SK-N-MC (cell line): Measurements from ENCODE around the gene CASP2.

Source experiments
- EZH2 ChIP-seq: fragments of 200-600 bp; sonication (generic); IDR thresholded peaks from one replicate; pipeline ENCODE4 v1.6.1; 2017; ENCODE audit warnings: antibody characterized with exemption
- FOXP2 ChIP-seq: optimal IDR thresholded peaks from 2 replicates; pipeline ENCODE3; 2011; ENCODE audit warnings: mild to moderate bottlenecking, moderate library complexity; ENCODE audit not compliant: insufficient read depth; ENCODE audit errors: extremely low read length, control extremely low read depth

GRCh38 chr7:143259765-143260164 lies 28.4 kb upstream of the CASP2 start:
- TF ChIP-seq FOXP2 (no peak), EZH2 (no peak)
